Left colon (tissue), 2 donors: ENCODE data around the gene DLEC1. TPM values are rescaled to one million over a fixed set of nuclear protein-coding genes. Genes with fewer than 3 reads are reported as not detected.
"Not testable (repeated sequence)": the region's sequence is repeated elsewhere in the genome, so short reads cannot be mapped to it uniquely, and the experiment has no call there.

Source experiments
- ATAC-seq: fragments of 200-7000 bp; cut with Tn5 transposase; one replicate; pipeline ENCODE4 v1.9.1; 2020; ENCODE audit warnings: mild to moderate bottlenecking, moderate library complexity
- DNase-seq, 2 donors: peaks; one replicate each; pipeline ENCODE4 v3.0.0-alpha.2; 2020
- intact Hi-C, 2 donors: fragments of 100-400 bp; cut with DNase I in 1 of 2; cut with micrococcal nuclease in 1 of 2; formaldehyde crosslinking; loops; one replicate each; pipeline versions ENCODE4 v1.11.2 to v1.14.0; 2022; cut with DNase I, micrococcal nuclease
- total RNA-seq, 2 donors: library from RNA; stranded (reverse); fragmentation: NEBNext Ultra II Directional; extraction: Animal tissue kit (Norgen Biotek cat#: 25700); gene quantifications; one replicate each; pipeline ENCODE4 v1.2.1, GENCODE V29; 2021
- donor health status: DM: no; HTN: no; CAD: no.
- donor health status: DM: yes; HTN: yes; CAD: no.

Gene DLEC1
- total RNA-seq, 2 donors from 2014 or later: 1.5 to 2.1 TPM

GRCh38 chr3:38121451-38121831, 82.4 kb downstream of the DLEC1 start:
- intact Hi-C loops: no loop called here
- ATAC-seq (no peak), DNase-seq (peak in 1 of 2 donors; percentile 24)

GRCh38 chr3:38121832-38122461, 82.9 kb downstream of the DLEC1 start:
- DNase-seq: peak in 1 of 2 donors; percentile 21
- intact Hi-C loops: no loop called here
- no peak for ATAC-seq

GRCh38 chr3:38122712-38123290, 83.8 kb downstream of the DLEC1 start:
- intact Hi-C loops: no loop called here
- ATAC-seq (no peak), DNase-seq (peak in 1 of 2 donors; percentile 21)

GRCh38 chr3:38124324-38125122, 85.5 kb downstream of the DLEC1 start:
- DNase-seq (no peak), ATAC-seq (peak; percentile 31)
- intact Hi-C loops: no loop called here

- DNase-seq: no peak
- intact Hi-C loops: no loop called here
- no peak for ATAC-seq
Measured at GRCh38 chr3:38125305-38126120, 86.5 kb downstream of the DLEC1 start.

- ATAC-seq (no peak), DNase-seq (no peak)
- intact Hi-C loops: no loop called here
Measured at GRCh38 chr3:38126121-38126892, 87.3 kb downstream of the DLEC1 start.

GRCh38 chr3:38127611-38128302, 88.7 kb downstream of the DLEC1 start:
- no peak for ATAC-seq
- DNase-seq: no peak
- intact Hi-C loops: no loop called here

GRCh38 chr3:38128303-38128655, 89.3 kb downstream of the DLEC1 start:
- intact Hi-C loops: no loop called here
- DNase-seq (no peak), ATAC-seq (no peak)

- no peak for ATAC-seq
- intact Hi-C loops: no loop called here
- DNase-seq: peak in 1 of 2 donors; percentile 18
Measured at GRCh38 chr3:38129058-38129457, 90.0 kb downstream of the DLEC1 start.

GRCh38 chr3:38130631-38131065, 91.6 kb downstream of the DLEC1 start:
- intact Hi-C loops: no loop called here
- peak; percentile 37 to 38 for DNase-seq
- ATAC-seq: peak; percentile 77

GRCh38 chr3:38131621-38132369, 92.8 kb downstream of the DLEC1 start:
- no peak for ATAC-seq
- DNase-seq: peak; percentile 26 to 52
- intact Hi-C loops: no loop called here

GRCh38 chr3:38133209-38133556, 94.2 kb downstream of the DLEC1 start:
- intact Hi-C loops: no loop called here

GRCh38 chr3:38133557-38134405, 94.8 kb downstream of the DLEC1 start:
- intact Hi-C loops: no loop called here
- peak; percentile 20 for ATAC-seq
- peak in 1 of 2 donors; percentile 45 for DNase-seq

More at GRCh38 chr3:38133209-38133556, 94.2 kb downstream of the DLEC1 start:
- DNase-seq: peak in 1 of 2 donors; percentile 15
- ATAC-seq: no peak

GRCh38 chr3:38134517-38135143, 95.6 kb downstream of the DLEC1 start:
- intact Hi-C loops, ATAC-seq: not testable (repeated sequence)
- DNase-seq: peak in 1 of 2 donors; percentile 17

GRCh38 chr3:38135621-38136277, 96.7 kb downstream of the DLEC1 start:
- DNase-seq: peak in 1 of 2 donors; percentile 19
- ATAC-seq, intact Hi-C loops: not testable (repeated sequence)
